Mucosa of descending colon (tissue), 3 donors: ENCODE results near the gene SEPTIN11. TPM values are rescaled to one million over a fixed set of nuclear protein-coding genes. Genes with fewer than 3 reads are reported as not detected.
A peak's percentile ranks its signal among the peaks of the same experiment; 100 is the strongest.

ENCODE experiments used
- ATAC-seq: fragments of 200-7000 bp; cut with Tn5 transposase; one replicate; pipeline ENCODE4 v1.9.1; 2020; ENCODE audit warnings: mild to moderate bottlenecking, moderate library complexity
- DNase-seq, 3 donors: peaks; one replicate each; pipeline ENCODE4 v3.0.0-alpha.2; 2020
- H3K36me3 ChIP-seq: fragments of 200-600 bp; one replicate; pipeline ENCODE4 v1.8.0; 2021; ENCODE audit warnings: low read depth, mild to moderate bottlenecking
- H3K4me1 ChIP-seq: fragments of 200-600 bp; one replicate; pipeline ENCODE4 v1.8.0; 2021; ENCODE audit warnings: low read depth, mild to moderate bottlenecking
- H3K4me3 ChIP-seq: fragments of 200-600 bp; one replicate; pipeline ENCODE4 v1.8.0; 2021; ENCODE audit warnings: mild to moderate bottlenecking
- H3K9me3 ChIP-seq: fragments of 200-600 bp; one replicate; pipeline ENCODE4 v1.8.0; 2021; ENCODE audit warnings: mild to moderate bottlenecking
- CTCF ChIP-seq: fragments of 200-600 bp; IDR thresholded peaks from one replicate; pipeline ENCODE4 v1.8.0; 2022; ENCODE audit warnings: antibody characterized with exemption, mild to moderate bottlenecking
- intact Hi-C, 2 donors: fragments of 100-400 bp; cut with DNase I in 1 of 2; cut with micrococcal nuclease in 1 of 2; formaldehyde crosslinking; loops; one replicate each; pipeline versions ENCODE4 v1.11.0 to v1.11.1; 2022; cut with DNase I, micrococcal nuclease
- total RNA-seq, 3 donors: library from RNA; stranded (reverse); fragmentation: NEBNext Ultra II Directional in 2 of 3; extraction: Animal tissue kit (Norgen Biotek cat#: 25700) in 2 of 3; gene quantifications; one replicate each; pipeline versions ENCODE4 v1.2.1 to v1.2.4, GENCODE V29; 2021 to 2023
- donor health status: DM: no; HTN: no; CAD: no; lungs with moderate emphysema.
- donor health status: DM: no; HTN: no; CAD: no.
- donor health status: DM: no; HTN: yes; CAD: no.

The SEPTIN11 gene
- total RNA-seq, 3 donors from 2014 or later = 73.0 to 117 (median 109) TPM

- peak; percentile 42 for ATAC-seq
- DNase-seq = no peak
- no peak for TF ChIP-seq CTCF
- H3K36me3 ChIP-seq = no peaks in the 10 kb centered on the region
- no peaks in the 10 kb centered on the region for H3K9me3 ChIP-seq
- H3K4me3 ChIP-seq = no peak overlapping the region
- H3K4me1 ChIP-seq = no peaks in the 10 kb centered on the region
- intact Hi-C loops = no loop called here
Measured at GRCh38 chr4:76931576-76932276, 17.8 kb upstream of the SEPTIN11 start.

GRCh38 chr4:76939184-76939583, 10.4 kb upstream of the SEPTIN11 start:
- no peak for ATAC-seq
- Histone ChIP-seq H3K4me1 (no peaks in the 10 kb centered on the region), H3K4me3 (no peak overlapping the region), H3K9me3 (no peaks in the 10 kb centered on the region), H3K36me3 (no peaks in the 10 kb centered on the region)
- DNase-seq = no peak
- TF ChIP-seq CTCF = no peak
- intact Hi-C loops = no loop called here

- ATAC-seq (no peak), DNase-seq (no peak)
- Histone ChIP-seq H3K4me1 (no peaks in the 10 kb centered on the region), H3K36me3 (no peaks in the 10 kb centered on the region), H3K4me3 (no peak overlapping the region), H3K9me3 (no peaks in the 10 kb centered on the region)
- no peak for TF ChIP-seq CTCF
- intact Hi-C loops = no loop called here
Measured at GRCh38 chr4:76943129-76943620, 6.4 kb upstream of the SEPTIN11 start.

GRCh38 chr4:76943790-76944189, 5.8 kb upstream of the SEPTIN11 start:
- H3K9me3 ChIP-seq = no peaks in the 10 kb centered on the region
- no peaks in the 10 kb centered on the region for H3K36me3 ChIP-seq
- no peak for ATAC-seq
- H3K4me3 ChIP-seq = no peak overlapping the region
- TF ChIP-seq CTCF = no peak
- intact Hi-C loops = no loop called here
- DNase-seq = no peak
- no peaks in the 10 kb centered on the region for H3K4me1 ChIP-seq

GRCh38 chr4:76947369-76947768, 2.2 kb upstream of the SEPTIN11 start:
- intact Hi-C loops = no loop called here
- no peaks in the 10 kb centered on the region for H3K9me3 ChIP-seq
- no peaks in the 10 kb centered on the region for H3K36me3 ChIP-seq
- no peak for ATAC-seq
- no peak for TF ChIP-seq CTCF
- no peak for DNase-seq
- peaks cover 8% of the 10 kb centered on the region for H3K4me1 ChIP-seq
- no peak overlapping the region for H3K4me3 ChIP-seq
